Hematopoietic multipotent progenitor cell (in vitro differentiated cells): Measurements from ENCODE around the gene CCPG1. TPM values are rescaled to one million over a fixed set of nuclear protein-coding genes. Genes with fewer than 3 reads are reported as not detected.
"Not testable (repeated sequence)": the region's sequence is repeated elsewhere in the genome, so short reads cannot be mapped to it uniquely, and the experiment has no call there.

Experiments used
- DNase-seq, 3 donors: peaks; one replicate each; pipeline ENCODE4 v3.0.0-alpha.2; 2011 to 2015; ENCODE audit warnings: low read depth in 2 of 3, low spot score in 2 of 3
- total RNA-seq: library from RNA; depleted of rRNA; stranded (reverse); fragments of >200 nt; gene quantifications from one replicate; pipeline ENCODE4 v1.2.3, GENCODE V29; 2012

CCPG1 gene
- 12.7 TPM for total RNA-seq

GRCh38 chr15:55408012-55408928 lies at the start of gene CCPG1, which contains the start of gene PIERCE2:
Gene CCPG1, minus strand, starts transcription at chr15:55408359. Its CDS starts 18,935 bp downstream, at chr15:55389424.
Gene PIERCE2, plus strand, starts transcription at chr15:55408495. Its CDS starts 274 bp downstream, at chr15:55408769.
- peak; percentile 79 to 95 (median 94) for DNase-seq

GRCh38 chr15:55457401-55458022 lies 49.4 kb upstream of the CCPG1 start:
- no peak for DNase-seq

- not testable (repeated sequence) for DNase-seq
Observed at GRCh38 chr15:55447030-55447394, 38.9 kb upstream of the CCPG1 start.

- not testable (repeated sequence) for DNase-seq
Observed at GRCh38 chr15:55446379-55447029, 38.3 kb upstream of the CCPG1 start.

GRCh38 chr15:55445936-55446335 lies 37.8 kb upstream of the CCPG1 start:
- DNase-seq = not testable (repeated sequence)

- not testable (repeated sequence) for DNase-seq
Observed at GRCh38 chr15:55443141-55443540, 35.0 kb upstream of the CCPG1 start.

DNA sequence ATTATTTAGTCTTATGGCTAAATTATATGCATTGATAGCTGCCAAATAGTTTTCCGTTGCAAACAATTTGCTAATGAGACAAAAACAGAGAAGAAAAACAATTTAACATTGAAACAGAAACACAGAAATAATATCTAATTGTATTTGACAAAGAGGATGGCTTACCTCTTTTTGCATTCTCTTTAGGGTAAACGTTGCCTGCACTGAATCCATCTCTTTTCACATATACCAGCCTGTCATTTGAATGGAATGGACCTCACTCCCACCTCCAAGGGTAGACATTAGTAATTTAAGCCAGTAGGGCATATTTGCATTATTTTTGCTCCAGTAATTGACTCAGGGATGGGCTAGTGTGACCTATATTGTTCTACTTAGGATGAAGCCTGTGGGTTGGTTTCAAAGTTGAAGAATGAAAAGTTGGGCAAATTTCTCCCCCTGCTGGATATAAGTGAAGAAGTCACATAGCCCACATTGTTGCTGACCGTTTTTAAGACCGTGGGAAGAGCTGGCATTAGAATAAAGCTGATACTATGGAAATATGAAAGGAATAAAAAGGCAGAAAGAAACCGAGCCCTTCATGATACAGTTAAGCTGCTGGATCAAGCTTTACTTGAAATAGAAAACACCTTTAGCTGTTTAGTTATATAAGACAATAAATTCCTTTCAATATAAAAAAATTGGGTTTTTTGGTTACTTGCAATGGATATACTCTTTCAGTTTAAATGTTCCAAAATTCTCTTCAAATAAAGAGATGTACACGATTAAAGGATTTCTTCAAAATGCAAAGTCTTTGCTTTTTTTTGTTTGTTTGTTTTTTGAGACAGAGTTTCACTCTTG lies 27.0 kb upstream of the CCPG1 start:
- DNase-seq = peak; percentile 11 to 68 (median 46)

DNA sequence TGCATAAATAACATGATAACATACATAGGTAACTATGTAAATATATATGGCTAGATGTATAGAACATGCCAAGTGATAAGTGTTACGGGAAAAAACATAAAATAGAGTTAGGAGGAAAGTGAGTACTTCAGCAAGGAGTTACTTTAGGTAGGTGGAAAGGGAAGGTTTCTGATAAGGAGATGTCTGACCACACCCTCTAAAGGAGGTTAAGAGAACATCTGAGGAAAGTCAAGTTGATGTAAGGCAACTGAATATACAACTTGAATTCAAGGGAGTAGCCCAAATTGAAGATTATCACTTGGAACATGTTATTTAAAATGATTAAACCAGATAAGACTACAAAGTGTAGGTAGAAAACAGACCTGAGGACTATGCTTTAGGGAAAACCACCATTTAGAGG lies 13.9 kb upstream of the CCPG1 start:
- DNase-seq = no peak

GRCh38 chr15:55420171-55420866 lies 12.2 kb upstream of the CCPG1 start:
- DNase-seq = no peak

DNA sequence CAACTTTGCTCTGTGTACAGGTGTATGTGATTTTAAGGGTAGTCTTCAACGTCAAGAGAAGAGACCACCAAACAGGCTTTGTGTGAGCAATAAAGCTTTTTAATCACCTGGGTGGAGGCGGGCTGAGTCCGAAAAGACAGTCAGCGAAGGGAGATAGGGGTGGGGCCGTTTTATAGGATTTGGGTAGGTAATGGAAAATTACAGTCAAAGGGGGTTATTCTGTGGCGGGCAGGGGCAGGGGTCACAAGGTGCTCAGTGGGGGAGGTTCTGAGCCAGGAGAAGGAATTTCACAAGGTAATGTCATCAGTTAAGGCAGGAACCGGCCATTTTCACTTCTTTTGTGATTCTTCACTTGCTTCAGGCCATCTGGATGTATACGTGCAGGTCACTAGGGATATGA lies 9.5 kb upstream of the CCPG1 start:
- not testable (repeated sequence) for DNase-seq

DNA sequence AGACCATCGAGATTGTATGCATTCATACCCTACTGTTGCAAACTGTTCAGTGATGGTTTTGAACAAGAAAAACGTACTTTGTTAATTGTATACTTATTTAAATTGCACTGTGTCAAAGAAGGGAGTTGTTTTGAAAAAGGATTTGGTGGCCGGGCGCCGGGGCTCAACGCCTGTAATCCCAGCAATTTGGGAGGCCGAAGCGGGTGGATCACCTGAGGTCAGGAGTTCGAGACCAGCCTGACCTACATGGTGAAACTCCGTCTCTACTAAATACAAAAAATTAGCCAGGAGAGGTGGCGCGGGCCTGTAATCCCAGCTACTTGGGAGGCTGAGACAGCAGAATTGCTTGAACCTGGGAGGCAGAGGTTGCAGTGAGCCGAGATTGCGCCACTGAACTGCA lies 817 bp upstream of the CCPG1 start:
- DNase-seq = not testable (repeated sequence)

GRCh38 chr15:55407498-55408011 lies 604 bp downstream of the CCPG1 start:
- DNase-seq = no peak

DNA sequence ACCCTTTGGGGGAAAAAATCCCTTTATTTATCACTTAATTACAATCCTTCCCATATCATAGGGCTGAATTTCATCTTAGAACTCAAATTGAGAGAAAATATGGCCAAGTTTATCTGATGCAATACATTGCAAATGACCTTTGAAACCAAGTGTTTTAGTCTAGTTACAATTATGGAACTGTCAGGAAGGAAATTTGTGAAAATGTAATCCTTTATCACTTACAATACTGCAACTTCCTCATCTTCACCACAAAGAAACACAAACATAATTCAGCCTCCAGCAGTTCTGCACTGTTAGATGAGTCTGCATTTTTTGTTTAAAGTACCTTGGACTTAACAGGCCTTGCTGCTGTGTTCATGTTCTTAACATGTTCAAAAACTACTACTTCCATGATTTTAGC lies 4.6 kb downstream of the CCPG1 start:
- DNase-seq = peak in 2 of 3 donors; percentile 75 to 90

DNA sequence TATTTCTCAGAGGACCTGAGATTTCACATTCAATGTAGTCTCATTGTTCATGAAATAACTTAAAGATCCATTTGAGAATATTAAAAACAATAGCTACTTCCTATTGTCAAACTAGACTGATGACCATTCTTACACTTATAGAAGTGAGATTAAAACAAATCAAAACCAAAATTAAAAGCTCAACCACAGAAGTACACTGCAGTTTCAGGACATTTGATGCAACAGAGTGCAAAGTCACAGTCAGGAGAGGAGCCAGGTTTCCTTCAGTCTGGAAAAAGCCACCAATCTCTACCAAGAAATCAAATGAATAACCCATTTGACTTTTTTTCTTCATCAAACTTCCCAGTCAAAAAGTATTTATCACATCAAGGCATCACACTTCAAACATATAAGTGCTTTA lies 5.5 kb downstream of the CCPG1 start:
- peak in 1 of 3 donors; percentile 12 for DNase-seq

- no peak for DNase-seq
Observed at GRCh38 chr15:55401786-55402246, 6.3 kb downstream of the CCPG1 start.

- not testable (repeated sequence) for DNase-seq
Observed at GRCh38 chr15:55400050-55400449, 8.1 kb downstream of the CCPG1 start.

DNA sequence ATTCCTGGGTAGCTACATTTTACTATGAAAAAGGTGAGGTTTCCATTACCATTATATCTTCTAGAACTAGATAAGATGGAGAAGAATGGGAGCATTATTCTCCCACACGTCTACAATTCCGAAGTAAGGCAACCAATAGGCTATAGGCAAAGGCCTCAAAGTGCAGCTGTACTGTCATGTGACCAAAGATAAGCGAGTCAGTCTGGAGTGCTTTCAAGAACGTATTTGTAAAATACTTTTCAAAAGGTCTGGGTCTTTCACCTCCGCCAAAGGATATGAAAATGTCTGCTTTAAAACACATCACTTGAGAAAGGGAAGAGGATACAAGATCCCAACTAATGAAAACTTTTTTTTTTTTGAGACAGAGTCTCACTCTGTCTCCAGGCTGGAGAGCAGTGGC lies 9.9 kb downstream of the CCPG1 start:
- DNase-seq = no peak

GRCh38 chr15:55394694-55395093 lies 13.5 kb downstream of the CCPG1 start:
- DNase-seq = no peak

DNA sequence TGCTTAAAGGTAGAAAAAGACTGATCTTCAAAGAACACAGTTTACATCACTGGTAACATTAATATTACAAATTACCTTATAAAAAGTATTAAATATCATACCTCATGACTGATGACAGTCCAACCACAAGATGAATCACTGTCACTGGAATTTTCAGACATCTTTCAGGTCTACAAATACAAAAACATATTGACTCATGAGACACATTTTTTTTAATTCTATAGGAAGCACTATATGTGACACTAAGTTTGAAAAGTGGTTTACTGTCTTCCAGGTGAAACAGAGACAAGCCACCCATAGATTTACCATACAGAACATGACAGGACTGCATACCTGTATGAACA lies 18.9 kb downstream of the CCPG1 start:
- DNase-seq = no peak

DNA sequence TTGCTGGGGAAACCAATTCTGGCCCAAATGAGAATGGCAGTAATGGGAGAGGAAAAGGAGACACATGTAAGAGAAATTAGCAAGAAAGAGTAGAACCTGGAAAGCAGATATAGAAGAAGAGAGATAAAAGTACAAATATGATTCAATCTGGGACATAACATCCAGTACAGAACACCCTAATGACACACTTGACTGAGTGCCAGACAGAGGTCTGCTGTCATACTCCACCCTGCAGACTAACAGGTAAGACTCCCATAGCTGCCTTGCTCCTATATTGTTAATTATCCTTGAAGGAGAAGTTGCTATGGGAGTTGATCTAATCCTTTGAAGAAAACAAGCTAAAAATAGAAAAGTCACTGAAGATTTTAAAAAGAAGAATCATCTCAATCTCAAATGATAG lies 21.1 kb downstream of the CCPG1 start:
- DNase-seq = no peak
